ENCODE data around the gene UBE2G2.

The UBE2G2 gene

GRCh38 chr21:44765231-44766013, 36.2 kb downstream of the UBE2G2 start:
- no peak for DNase-seq

GRCh38 chr21:44764319-44765230, 37.0 kb downstream of the UBE2G2 start:
- peak in 1 of 51 donors; percentile 36 for DNase-seq

- DNase-seq, result no peak
Observed at GRCh38 chr21:44763451-44764318, 37.9 kb downstream of the UBE2G2 start.

GRCh38 chr21:44763050-44763378, 38.6 kb downstream of the UBE2G2 start:
- DNase-seq, result no peak

GRCh38 chr21:44762221-44763049, 39.2 kb downstream of the UBE2G2 start:
- no peak for DNase-seq

GRCh38 chr21:44761747-44762208, 39.8 kb downstream of the UBE2G2 start:
- no peak for DNase-seq

GRCh38 chr21:44761011-44761729, 40.5 kb downstream of the UBE2G2 start:
- no peak for DNase-seq

- no peak for DNase-seq
Observed at GRCh38 chr21:44760376-44760775, 41.2 kb downstream of the UBE2G2 start.

GRCh38 chr21:44759628-44760285, 41.9 kb downstream of the UBE2G2 start:
- DNase-seq, result no peak

GRCh38 chr21:44758781-44759627, 42.6 kb downstream of the UBE2G2 start:
- no peak for DNase-seq

- DNase-seq, result no peak
Observed at GRCh38 chr21:44758141-44758561, 43.5 kb downstream of the UBE2G2 start.

GRCh38 chr21:44757731-44758130, 43.9 kb downstream of the UBE2G2 start:
- no peak for DNase-seq

- DNase-seq, result no peak
Observed at GRCh38 chr21:44756423-44757185, 45.0 kb downstream of the UBE2G2 start.

- no peak for DNase-seq
Observed at GRCh38 chr21:44755227-44755626, 46.4 kb downstream of the UBE2G2 start.

GRCh38 chr21:44753357-44753756, 48.3 kb downstream of the UBE2G2 start:
- no peak for DNase-seq

- no peak for DNase-seq
Observed at GRCh38 chr21:44752671-44753235, 48.9 kb downstream of the UBE2G2 start.

Data from hypothalamus (tissue), 51 donors.